ENCODE measurements around the gene CD9.
"Not testable (repeated sequence)": the region's sequence is repeated elsewhere in the genome, so short reads cannot be mapped to it uniquely, and the experiment has no call there.

CD9 gene

GRCh38 chr12:6208130-6208529 is 7.9 kb downstream of the CD9 start:
- Histone ChIP-seq H2AFZ (ENCODE audit: insufficient read depth, low read length, poor library complexity) (no peak overlapping the region), H4K91ac (ENCODE audit: low read depth, low read length) (no peak overlapping the region), H3K27me3 (ENCODE audit: insufficient read depth, low read length) (no peaks in the 10 kb centered on the region), H3K27ac (ENCODE audit: low read depth, low read length) (no peak overlapping the region), H4K12ac (ENCODE audit: low read depth, low read length) (no peak overlapping the region), H3K9ac (ENCODE audit: low read length) (no peak overlapping the region), H2BK5ac (ENCODE audit: low read depth, low read length, poor library complexity) (no peak overlapping the region), H2AK5ac (ENCODE audit: low read length) (no peak overlapping the region), H3K4me2 (ENCODE audit: low read length) (no peak overlapping the region), H3K36me3 (ENCODE audit: control insufficient read depth in 1 of 2, insufficient read depth in 2 of 2, low read length in 2 of 2) (peaks cover 33 to 34% of the 10 kb centered on the region in 2 experiments), H3K4ac (ENCODE audit: low read depth, low read length) (peak overlapping the region; percentile 6), H2BK120ac (ENCODE audit: insufficient read depth, low read length, poor library complexity) (no peak overlapping the region), H3K14ac (ENCODE audit: low read length) (no peak overlapping the region), H3K79me1 (ENCODE audit: low read length) (peaks cover 2% of the 10 kb centered on the region), H3K79me2 (ENCODE audit: control insufficient read depth, insufficient read depth, low read length, poor library complexity) (peaks cover 16% of the 10 kb centered on the region), H3K18ac (ENCODE audit: low read length) (no peak overlapping the region), H3K9me3 (ENCODE audit: insufficient read depth, low read depth, low read length) (peaks cover 2% of the 10 kb centered on the region), H4K8ac (ENCODE audit: low read depth, low read length) (no peak overlapping the region), H3K4me3 (ENCODE audit: low read depth, low read length) (no peak overlapping the region), H2BK12ac (ENCODE audit: low read length) (no peak overlapping the region), H3K23ac (ENCODE audit: low read length) (no peak overlapping the region), H3K4me1 (ENCODE audit: control insufficient read depth in 1 of 2, insufficient read depth in 2 of 2, low read length in 2 of 2) (peaks cover 34 to 36% of the 10 kb centered on the region in 2 experiments)
- no peak for DNase-seq
- WGBS (ENCODE audit: extremely low coverage, insufficient coverage, insufficient read length): no CpG with 5 or more reads among the region's 6 CpGs

DNA sequence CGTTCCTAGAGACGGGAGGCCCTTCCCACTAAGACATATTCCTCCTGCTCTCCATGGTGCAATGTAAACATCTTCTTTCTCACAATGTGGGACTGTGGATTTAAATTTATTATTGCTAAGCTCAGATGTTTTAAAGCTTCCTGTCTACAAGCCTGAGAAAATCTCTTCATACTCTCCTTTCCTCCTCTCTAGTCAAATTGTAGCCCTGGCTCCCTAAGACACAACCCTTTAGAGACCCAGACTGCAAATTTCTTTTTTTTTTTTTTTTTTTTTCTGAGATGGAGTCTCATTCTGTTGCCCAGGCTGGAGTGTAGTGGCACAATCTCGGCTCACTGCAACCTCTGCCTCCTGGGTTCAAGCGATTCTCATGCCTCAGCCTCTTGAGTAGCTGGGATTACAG is 9.2 kb downstream of the CD9 start:
- not testable (repeated sequence) for H3K9me3 ChIP-seq (ENCODE audit: insufficient read depth, low read depth, low read length); H2BK5ac ChIP-seq (ENCODE audit: low read depth, low read length, poor library complexity); H4K8ac ChIP-seq (ENCODE audit: low read depth, low read length); H4K12ac ChIP-seq (ENCODE audit: low read depth, low read length); H3K18ac ChIP-seq (ENCODE audit: low read length); H4K91ac ChIP-seq (ENCODE audit: low read depth, low read length); H3K9ac ChIP-seq (ENCODE audit: low read length); DNase-seq; H3K4me2 ChIP-seq (ENCODE audit: low read length); H3K23ac ChIP-seq (ENCODE audit: low read length); H2AFZ ChIP-seq (ENCODE audit: insufficient read depth, low read length, poor library complexity); H2AK5ac ChIP-seq (ENCODE audit: low read length); H2BK120ac ChIP-seq (ENCODE audit: insufficient read depth, low read length, poor library complexity); H3K27me3 ChIP-seq (ENCODE audit: insufficient read depth, low read length); H2BK12ac ChIP-seq (ENCODE audit: low read length); H3K4me3 ChIP-seq (ENCODE audit: low read depth, low read length); H3K79me1 ChIP-seq (ENCODE audit: low read length); H3K27ac ChIP-seq (ENCODE audit: low read depth, low read length); H3K14ac ChIP-seq (ENCODE audit: low read length)
- Histone ChIP-seq H3K36me3 (ENCODE audit: control insufficient read depth in 1 of 2, insufficient read depth in 2 of 2, low read length in 2 of 2) (peaks cover 30 to 32% of the 10 kb centered on the region in 2 experiments), H3K4me1 (ENCODE audit: control insufficient read depth in 1 of 2, insufficient read depth in 2 of 2, low read length in 2 of 2) (peaks cover 27 to 30% of the 10 kb centered on the region in 2 experiments), H3K79me2 (ENCODE audit: control insufficient read depth, insufficient read depth, low read length, poor library complexity) (peaks cover 11% of the 10 kb centered on the region), H3K4ac (ENCODE audit: low read depth, low read length) (peak overlapping the region; percentile 23)
- WGBS (ENCODE audit: extremely low coverage, insufficient coverage, insufficient read length): no CpG with 5 or more reads among the region's 4 CpGs

DNA sequence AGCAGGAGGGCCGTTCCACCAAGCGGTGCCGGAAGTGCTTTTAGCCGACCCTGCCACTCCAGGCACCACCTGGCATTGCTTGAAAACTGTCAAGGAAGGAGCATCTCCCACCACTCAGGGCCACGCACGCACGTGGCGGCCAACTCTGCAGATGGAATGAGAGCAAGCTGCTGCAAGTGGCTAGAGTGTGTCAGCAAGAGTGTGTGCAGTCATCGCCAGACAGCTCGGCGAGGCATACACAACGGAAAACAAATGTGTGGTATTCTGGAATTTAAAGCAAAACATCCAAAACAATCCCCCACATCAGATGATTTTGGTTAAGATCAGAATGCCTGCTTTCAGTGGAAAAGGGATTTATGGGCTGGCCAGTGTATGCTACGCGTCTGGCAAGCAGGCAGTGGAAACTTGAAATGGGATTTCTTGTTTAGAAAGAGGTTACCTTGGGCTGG is 11.2 kb downstream of the CD9 start:
- no peak overlapping the region for H4K8ac ChIP-seq (ENCODE audit: low read depth, low read length)
- peaks cover 16% of the 10 kb centered on the region for H3K79me2 ChIP-seq (ENCODE audit: control insufficient read depth, insufficient read depth, low read length, poor library complexity)
- H2AFZ ChIP-seq (ENCODE audit: insufficient read depth, low read length, poor library complexity): no peak overlapping the region
- H3K79me1 ChIP-seq (ENCODE audit: low read length): peaks cover 2% of the 10 kb centered on the region
- H2BK5ac ChIP-seq (ENCODE audit: low read depth, low read length, poor library complexity): no peak overlapping the region
- H3K23ac ChIP-seq (ENCODE audit: low read length): no peak overlapping the region
- H4K12ac ChIP-seq (ENCODE audit: low read depth, low read length): no peak overlapping the region
- peaks cover 2% of the 10 kb centered on the region for H3K9me3 ChIP-seq (ENCODE audit: insufficient read depth, low read depth, low read length)
- no peak overlapping the region for H2BK12ac ChIP-seq (ENCODE audit: low read length)
- H3K27ac ChIP-seq (ENCODE audit: low read depth, low read length): no peak overlapping the region
- H2BK120ac ChIP-seq (ENCODE audit: insufficient read depth, low read length, poor library complexity): no peak overlapping the region
- H3K4ac ChIP-seq (ENCODE audit: low read depth, low read length): no peak overlapping the region
- no peaks in the 10 kb centered on the region for H3K27me3 ChIP-seq (ENCODE audit: insufficient read depth, low read length)
- H3K4me3 ChIP-seq (ENCODE audit: low read depth, low read length): no peak overlapping the region
- no peak overlapping the region for H3K4me2 ChIP-seq (ENCODE audit: low read length)
- H3K36me3 ChIP-seq (ENCODE audit: control insufficient read depth in 1 of 2, insufficient read depth in 2 of 2, low read length in 2 of 2): peaks cover 32 to 35% of the 10 kb centered on the region in 2 experiments
- H3K9ac ChIP-seq (ENCODE audit: low read length): no peak overlapping the region
- no peak overlapping the region for H4K91ac ChIP-seq (ENCODE audit: low read depth, low read length)
- DNase-seq: no peak
- peaks cover 32 to 36% of the 10 kb centered on the region in 2 experiments for H3K4me1 ChIP-seq (ENCODE audit: control insufficient read depth in 1 of 2, insufficient read depth in 2 of 2, low read length in 2 of 2)
- H3K14ac ChIP-seq (ENCODE audit: low read length): no peak overlapping the region
- WGBS (ENCODE audit: extremely low coverage, insufficient coverage, insufficient read length): no CpG with 5 or more reads among the region's 14 CpGs
- no peak overlapping the region for H3K18ac ChIP-seq (ENCODE audit: low read length)
- no peak overlapping the region for H2AK5ac ChIP-seq (ENCODE audit: low read length)

- no peak overlapping the region for H3K27ac ChIP-seq (ENCODE audit: low read depth, low read length)
- peaks cover 34 to 35% of the 10 kb centered on the region in 2 experiments for H3K36me3 ChIP-seq (ENCODE audit: control insufficient read depth in 1 of 2, insufficient read depth in 2 of 2, low read length in 2 of 2)
- no peak overlapping the region for H2BK120ac ChIP-seq (ENCODE audit: insufficient read depth, low read length, poor library complexity)
- no peak overlapping the region for H3K4me2 ChIP-seq (ENCODE audit: low read length)
- H3K18ac ChIP-seq (ENCODE audit: low read length): peak overlapping the region; percentile 10
- no peak overlapping the region for H4K91ac ChIP-seq (ENCODE audit: low read depth, low read length)
- no peak overlapping the region for H3K23ac ChIP-seq (ENCODE audit: low read length)
- H3K79me1 ChIP-seq (ENCODE audit: low read length): peaks cover 2% of the 10 kb centered on the region
- no peak overlapping the region for H2AFZ ChIP-seq (ENCODE audit: insufficient read depth, low read length, poor library complexity)
- H4K8ac ChIP-seq (ENCODE audit: low read depth, low read length): no peak overlapping the region
- H3K9me3 ChIP-seq (ENCODE audit: insufficient read depth, low read depth, low read length): peaks cover 2% of the 10 kb centered on the region
- H3K4me3 ChIP-seq (ENCODE audit: low read depth, low read length): no peak overlapping the region
- H3K4me1 ChIP-seq (ENCODE audit: control insufficient read depth in 1 of 2, insufficient read depth in 2 of 2, low read length in 2 of 2): peaks cover 29 to 35% of the 10 kb centered on the region in 2 experiments
- H3K79me2 ChIP-seq (ENCODE audit: control insufficient read depth, insufficient read depth, low read length, poor library complexity): peaks cover 17% of the 10 kb centered on the region
- H2BK5ac ChIP-seq (ENCODE audit: low read depth, low read length, poor library complexity): no peak overlapping the region
- no peak for DNase-seq
- H3K14ac ChIP-seq (ENCODE audit: low read length): no peak overlapping the region
- H3K27me3 ChIP-seq (ENCODE audit: insufficient read depth, low read length): no peaks in the 10 kb centered on the region
- no peak overlapping the region for H3K9ac ChIP-seq (ENCODE audit: low read length)
- no peak overlapping the region for H4K12ac ChIP-seq (ENCODE audit: low read depth, low read length)
- WGBS (ENCODE audit: extremely low coverage, insufficient coverage, insufficient read length): no CpG with 5 or more reads among the region's 7 CpGs
- H2BK12ac ChIP-seq (ENCODE audit: low read length): no peak overlapping the region
- H2AK5ac ChIP-seq (ENCODE audit: low read length): no peak overlapping the region
- H3K4ac ChIP-seq (ENCODE audit: low read depth, low read length): no peak overlapping the region
Measured at GRCh38 chr12:6212086-6212485, 11.9 kb downstream of the CD9 start.

All from trophoblast cell (in vitro differentiated cells and primary cell).